MCF 10A (cell line): ENCODE results near the gene TUBA8. TPM values are rescaled to one million over a fixed set of nuclear protein-coding genes. Genes with fewer than 3 reads are reported as not detected.

Experiments
- BruUV-seq: library from RNA; stranded (reverse); fragments of 400-500 nt; replicated peaks from 2 replicates; lab custom pipeline; 2021; lab: Mats Ljungman, UMichigan
- CTCF ChIA-PET: fragments of 300-600 bp; sonication (Branson Sonifier 250); formaldehyde crosslinking; extraction: SDS; loops from one replicate; lab custom pipeline; 2021; ENCODE audit warnings: antibody characterized with exemption, inconsistent platforms; lab: Yijun Ruan, JAX
- POLR2A ChIA-PET: fragments of 300-600, 350-650 bp; sonication (Branson Sonifier 250); formaldehyde crosslinking; extraction: SDS; loops from one replicate; lab custom pipeline; 2020; ENCODE audit warnings: antibody characterized with exemption, inconsistent platforms; lab: Yijun Ruan, JAX
- DNase-seq: peaks from one replicate; pipeline ENCODE4 v3.0.0-alpha.2; 2018; ENCODE audit not compliant: unreplicated experiment
- H3K27ac Mint-ChIP-seq: one replicate; pipeline ENCODE4 v1.8.0; 2022; ENCODE audit warnings: mild to moderate bottlenecking, low read depth, mixed read lengths; ENCODE audit not compliant: unreplicated experiment
- H3K27me3 Mint-ChIP-seq: one replicate; pipeline ENCODE4 v1.8.0; 2022; ENCODE audit warnings: mixed read lengths; ENCODE audit not compliant: insufficient read depth, unreplicated experiment
- H3K36me3 Mint-ChIP-seq: one replicate; pipeline ENCODE4 v1.8.0; 2022; ENCODE audit warnings: mild to moderate bottlenecking, moderate library complexity, mixed read lengths; ENCODE audit not compliant: insufficient read depth, unreplicated experiment
- H3K4me1 Mint-ChIP-seq: one replicate; pipeline ENCODE4 v1.8.0; 2022; ENCODE audit warnings: mixed read lengths; ENCODE audit not compliant: insufficient read depth, unreplicated experiment
- H3K4me3 Mint-ChIP-seq: one replicate; pipeline ENCODE4 v1.8.0; 2022; ENCODE audit warnings: mild to moderate bottlenecking, moderate library complexity, mixed read lengths; ENCODE audit not compliant: unreplicated experiment
- H3K9me3 Mint-ChIP-seq: one replicate; pipeline ENCODE4 v1.8.0; 2022; ENCODE audit warnings: mixed read lengths; ENCODE audit not compliant: unreplicated experiment
- CTCF ChIP-seq: fragments of 200-600 bp; IDR thresholded peaks from one replicate; pipeline ENCODE4 v1.8.0; 2022; ENCODE audit warnings: antibody characterized with exemption, mild to moderate bottlenecking; ENCODE audit not compliant: unreplicated experiment
- intact Hi-C: fragments of 100-400 bp; cut with micrococcal nuclease; formaldehyde crosslinking; loops from 2 replicates; pipeline ENCODE4 v1.14.1; 2022
- total RNA-seq: library from RNA; stranded (reverse); gene quantifications from 2 replicates; pipeline ENCODE4 v1.2.3, GENCODE V29; 2022

TUBA8 gene
- total RNA-seq, 1 experiment from 2014 or later = not detected

- H3K27ac Mint-ChIP-seq = no peak overlapping the region
- POLR2A ChIA-PET = interaction anchor here (1.0 kb wide), 1 partner anchor 27 kb away, joined by 6 read pairs; no protein-coding TSS in a partner anchor
- CTCF ChIA-PET = no interaction called here
- H3K36me3 Mint-ChIP-seq = no peaks in the 10 kb centered on the region
- intact Hi-C loops = no loop called here
- no peak for DNase-seq
- BruUV-seq = no TSS peak
- H3K9me3 Mint-ChIP-seq = no peaks in the 10 kb centered on the region
- TF ChIP-seq CTCF = no peak
- no peak overlapping the region for H3K4me3 Mint-ChIP-seq
- H3K27me3 Mint-ChIP-seq = no peaks in the 10 kb centered on the region
- peaks cover 8% of the 10 kb centered on the region for H3K4me1 Mint-ChIP-seq
These were observed 4.5 kb downstream of the TUBA8 start for GRCh38 chr22:18114976-18115652.

GRCh38 chr22:18115906-18116371 lies 5.3 kb downstream of the TUBA8 start:
- POLR2A ChIA-PET = no interaction called here
- Mint-ChIP-seq H3K36me3 (no peaks in the 10 kb centered on the region), H3K4me1 (peaks cover 7% of the 10 kb centered on the region), H3K27ac (no peak overlapping the region), H3K9me3 (no peaks in the 10 kb centered on the region), H3K27me3 (no peaks in the 10 kb centered on the region), H3K4me3 (no peak overlapping the region)
- no TSS peak for BruUV-seq
- intact Hi-C loops = no loop called here
- CTCF ChIA-PET = interaction anchor here (0.7 kb wide), 1 partner anchor 196 kb away, joined by 3 read pairs; no protein-coding TSS in a partner anchor
- no peak for TF ChIP-seq CTCF
- DNase-seq = no peak

DNA sequence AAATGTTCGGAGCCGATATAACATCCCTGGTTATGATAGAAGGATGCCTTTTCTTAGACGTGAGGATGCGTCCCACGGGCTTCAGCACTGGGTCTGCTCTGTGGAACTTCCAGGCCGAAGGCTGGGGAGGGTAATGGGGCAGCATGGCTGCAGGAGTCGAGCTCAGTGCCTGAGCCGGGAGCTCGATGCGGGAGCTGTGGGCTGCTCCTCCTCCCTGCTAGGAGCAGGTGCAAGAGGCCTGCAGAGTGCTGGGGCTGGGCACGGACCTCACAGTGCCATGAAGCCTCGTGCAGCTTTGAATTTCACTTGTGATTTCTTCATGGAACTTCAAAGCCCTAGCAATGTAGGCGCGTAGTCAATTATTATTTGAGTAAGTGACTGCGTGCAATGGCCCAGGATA lies 6.0 kb downstream of the TUBA8 start:
- Mint-ChIP-seq H3K27me3 (no peaks in the 10 kb centered on the region), H3K4me1 (peaks cover 7% of the 10 kb centered on the region), H3K9me3 (no peaks in the 10 kb centered on the region), H3K4me3 (no peak overlapping the region), H3K36me3 (no peaks in the 10 kb centered on the region), H3K27ac (no peak overlapping the region)
- no TSS peak for BruUV-seq
- ChIA-PET CTCF (interaction anchor here (0.7 kb wide), 1 partner anchor 197 kb away, joined by 3 read pairs; no protein-coding TSS in a partner anchor), POLR2A (no interaction called here)
- DNase-seq = no peak
- TF ChIP-seq CTCF = no peak
- intact Hi-C loops = no loop called here

GRCh38 chr22:18118345-18118915 lies 7.8 kb downstream of the TUBA8 start:
- Mint-ChIP-seq H3K4me3 (no peak overlapping the region), H3K9me3 (no peaks in the 10 kb centered on the region), H3K27me3 (no peaks in the 10 kb centered on the region), H3K4me1 (peaks cover 7% of the 10 kb centered on the region), H3K36me3 (no peaks in the 10 kb centered on the region), H3K27ac (no peak overlapping the region)
- CTCF ChIA-PET = interaction anchor here (1.2 kb wide), 1 partner anchor 39 kb away, joined by 5 read pairs; no protein-coding TSS in a partner anchor
- DNase-seq = no peak
- TF ChIP-seq CTCF = no peak
- intact Hi-C loops = no loop called here
- POLR2A ChIA-PET = interaction anchor here (0.6 to 0.9 kb wide), 2 partner anchors 105 to 302 kb away, joined by 3 read pairs; no protein-coding TSS in a partner anchor
- no TSS peak for BruUV-seq
